IMR-90 (cell line): ENCODE measurements around the gene PNKD. TPM values are rescaled to one million over a fixed set of nuclear protein-coding genes. Genes with fewer than 3 reads are reported as not detected.

Experiments
- ATAC-seq: fragments of 200-7000 bp; cut with Tn5 transposase; 2 replicates; pipeline ENCODE4 v1.9.1; 2020; ENCODE audit warnings: low read depth, mild to moderate bottlenecking, moderate library complexity
- BruUV-seq: library from RNA; stranded (reverse); fragments of 400-500 nt; replicated peaks from 2 replicates; lab custom pipeline; 2021; lab: Mats Ljungman, UMichigan
- CTCF ChIA-PET: fragments of 300-600 bp; formaldehyde crosslinking; extraction: SDS; loops from one replicate; lab custom pipeline; 2021; ENCODE audit warnings: antibody characterized with exemption; lab: Yijun Ruan, JAX
- POLR2A ChIA-PET: fragments of 300-600 bp; sonication (Branson Sonifier 250); formaldehyde crosslinking; loops from one replicate; lab custom pipeline; 2022; ENCODE audit warnings: antibody characterized with exemption; ENCODE audit not compliant: unreplicated experiment; lab: Charles Lee
- DNase-seq: peaks from one replicate; pipeline ENCODE4 v3.0.0; 2013
- H2AFZ ChIP-seq: replicated peaks from 2 replicates; pipeline ENCODE3; 2013; ENCODE audit warnings: low read length, mild to moderate bottlenecking; ENCODE audit not compliant: poor library complexity
- H2AK5ac ChIP-seq: 2 replicates; pipeline ENCODE4 v1.6.1; 2013; ENCODE audit warnings: low read depth, low read length, inconsistent platforms
- H2AK9ac ChIP-seq: replicated peaks from 2 replicates; pipeline ENCODE3; 2013; ENCODE audit warnings: mild to moderate bottlenecking, low read depth, low read length, moderate library complexity; ENCODE audit not compliant: poor library complexity
- H2BK120ac ChIP-seq: 2 replicates; pipeline ENCODE4 v1.6.1; 2013; ENCODE audit warnings: low read depth, low read length, inconsistent platforms
- H2BK15ac ChIP-seq: 3 replicates; pipeline ENCODE4 v1.6.1; 2013; ENCODE audit warnings: low read depth, low read length, inconsistent platforms
- H2BK20ac ChIP-seq: 2 replicates; pipeline ENCODE4 v1.6.1; 2013; ENCODE audit warnings: low read depth, mild to moderate bottlenecking, inconsistent platforms, low read length, moderate library complexity
- H2BK5ac ChIP-seq: 2 replicates; pipeline ENCODE4 v1.6.1; 2013; ENCODE audit warnings: mild to moderate bottlenecking, low read depth, low read length, inconsistent platforms; ENCODE audit not compliant: poor library complexity, severe bottlenecking
- H3K14ac ChIP-seq: replicated peaks from 2 replicates; pipeline ENCODE4 v1.6.1; 2013; ENCODE audit warnings: low read depth, low read length, inconsistent platforms
- H3K18ac ChIP-seq: 2 replicates; pipeline ENCODE4 v1.6.1; 2013; ENCODE audit warnings: low read depth, low read length, control low read depth
- H3K23ac ChIP-seq: 2 replicates; pipeline ENCODE4 v1.6.1; 2013; ENCODE audit warnings: low read depth, low read length, inconsistent platforms
- H3K27ac ChIP-seq: 2 replicates; pipeline ENCODE4 v1.5.1; 2013; ENCODE audit warnings: mild to moderate bottlenecking, control low read depth, low read length; ENCODE audit not compliant: insufficient read depth
- H3K27me3 ChIP-seq: 2 replicates; pipeline ENCODE4 v1.6.1; 2013; ENCODE audit warnings: low read length; ENCODE audit not compliant: control insufficient read depth, insufficient read depth
- H3K36me3 ChIP-seq: 2 replicates; pipeline ENCODE4 v1.6.1; 2013; ENCODE audit warnings: low read length, mixed read lengths; ENCODE audit not compliant: control insufficient read depth, insufficient read depth
- H3K4ac ChIP-seq: 2 replicates; pipeline ENCODE4 v1.6.1; 2013; ENCODE audit warnings: low read depth, low read length, inconsistent platforms
- H3K4me1 ChIP-seq: 2 replicates; pipeline ENCODE4 v1.6.1; 2013; ENCODE audit warnings: low read length, mixed read lengths; ENCODE audit not compliant: control insufficient read depth, insufficient read depth
- H3K4me2 ChIP-seq: 2 replicates; pipeline ENCODE4 v1.6.1; 2013; ENCODE audit warnings: low read depth, mild to moderate bottlenecking, control low read depth, low read length, moderate library complexity
- H3K4me3 ChIP-seq: 2 replicates; pipeline ENCODE4 v1.5.1; 2013; ENCODE audit warnings: low read depth, mild to moderate bottlenecking, control low read depth, low read length, moderate library complexity; ENCODE audit not compliant: insufficient read depth
- H3K56ac ChIP-seq: 2 replicates; pipeline ENCODE4 v1.6.1; 2013; ENCODE audit warnings: low read length, inconsistent platforms; ENCODE audit not compliant: insufficient read depth; ENCODE audit errors: extremely low read depth
- H3K79me1 ChIP-seq, 2 experiments: 2 replicates each; pipeline ENCODE4 v1.6.1; 2013; ENCODE audit warnings: low read length in 2 of 2, inconsistent platforms in 1 of 2, low read depth in 1 of 2
- H3K9ac ChIP-seq: 2 replicates; pipeline ENCODE4 v1.6.1; 2013; ENCODE audit warnings: low read depth, low read length, control low read depth
- H3K9me1 ChIP-seq: 2 replicates; pipeline ENCODE4 v1.6.1; 2013; ENCODE audit warnings: low read length, inconsistent platforms; ENCODE audit not compliant: insufficient read depth
- H3K9me3 ChIP-seq: 2 replicates; pipeline ENCODE4 v1.6.1; 2013; ENCODE audit warnings: low read length; ENCODE audit not compliant: control insufficient read depth, insufficient read depth
- H4K20me1 ChIP-seq: 2 replicates; pipeline ENCODE4 v1.6.1; 2013; ENCODE audit warnings: low read length, inconsistent platforms; ENCODE audit not compliant: insufficient read depth
- H4K5ac ChIP-seq: 2 replicates; pipeline ENCODE4 v1.6.1; 2013; ENCODE audit warnings: mild to moderate bottlenecking, low read depth, low read length, control low read depth
- H4K8ac ChIP-seq, 2 experiments: 2 replicates each; pipeline ENCODE4 v1.6.1; 2013; ENCODE audit warnings: low read depth in 2 of 2, low read length in 2 of 2, control low read depth in 1 of 2, inconsistent platforms in 1 of 2
- H4K91ac ChIP-seq: 2 replicates; pipeline ENCODE4 v1.6.1; 2013; ENCODE audit warnings: low read depth, low read length, inconsistent platforms; ENCODE audit not compliant: insufficient read depth
- MAZ ChIP-seq: IDR thresholded peaks from 2 replicates; pipeline ENCODE4 v1.6.1; 2012; ENCODE audit warnings: low read depth, mild to moderate bottlenecking, low read length, improper control_type of control experiment, moderate library complexity, borderline replicate concordance
- POLR2A ChIP-seq: IDR thresholded peaks from 2 replicates; pipeline ENCODE4 v1.6.1; 2012; ENCODE audit warnings: mild to moderate bottlenecking, low read depth, low read length
- WGBS, 2 experiments: methylation state at CpG; one replicate each; pipeline versions ENCODE4 v1.1.5 to v1.1.7; 2013; ENCODE audit warnings: missing lambda C conversion rate in 2 of 2; ENCODE audit not compliant: insufficient read length in 1 of 2; ENCODE audit errors: extremely low coverage in 2 of 2; 5-methylcytosine and 5-hydroxymethylcytosine counted together
- dilution Hi-C: fragments of 300-500 bp; cut with HindIII; formaldehyde crosslinking; loops from one replicate; pipeline ENCODE4 v1.14.3; 2018; ENCODE audit warnings: low sequenced_read_pairs; ENCODE audit not compliant: unreplicated experiment
- in situ Hi-C: fragments of 300-500 bp; cut with MboI; formaldehyde crosslinking; loops from 3 replicates; pipeline ENCODE4 v1.14.3; 2019; ENCODE audit warnings: low sequenced_read_pairs, inconsistent platforms, mixed read lengths
- intact Hi-C: fragments of 100-400 bp; cut with micrococcal nuclease; formaldehyde crosslinking; loops from 2 replicates; pipeline ENCODE4 v1.10.0; 2022
- polyA plus RNA-seq, 3 experiments: library from polyadenylated mRNA; depleted of rRNA; stranded (reverse); fragments of >200 nt; gene quantifications; 2 replicates each; pipeline ENCODE4 v1.2.3, GENCODE V29; 2012; ENCODE audit warnings: low replicate concordance in 1 of 3
- total RNA-seq: library from RNA; depleted of rRNA; stranded (reverse); fragments of >200 nt; gene quantifications from 2 replicates; pipeline ENCODE4 v1.2.3, GENCODE V29; 2012

The PNKD gene
- total and polyA plus RNA-seq, 2 of the 4 experiments (the other 2 are of a cell fraction) = 19.2 to 68.5 TPM

GRCh38 chr2:218307415-218308090, 37.2 kb downstream of the PNKD start:
- no peak overlapping the region for H3K9ac ChIP-seq
- no TSS peak for BruUV-seq
- H3K4ac ChIP-seq = no peak overlapping the region
- intact Hi-C loops (no loop called here), in situ Hi-C loops (loop anchor here (5.0 to 10.0 kb wide), 2 partner anchors 80 to 157 kb away; no protein-coding TSS in a partner anchor), dilution Hi-C loops (no loop called here)
- ChIA-PET CTCF (interaction anchor here (1.1 kb wide), 1 partner anchor 49 kb away, joined by 3 read pairs; the partner anchor contains the start of gene CATIP), POLR2A (no interaction called here)
- no peaks in the 10 kb centered on the region for H3K9me3 ChIP-seq
- no peak overlapping the region for H2AK9ac ChIP-seq
- H2BK15ac ChIP-seq = no peak overlapping the region
- peaks cover 3% of the 10 kb centered on the region; the same call in 1 of the 2 replicates for H3K4me1 ChIP-seq
- no peak overlapping the region for H3K18ac ChIP-seq
- no peak overlapping the region; the same call in 1 of the 2 replicates for H3K14ac ChIP-seq
- no peak overlapping the region for H2AK5ac ChIP-seq
- H4K20me1 ChIP-seq = no peaks in the 10 kb centered on the region
- no peak overlapping the region for H2AFZ ChIP-seq
- TF ChIP-seq POLR2A = no peak
- TF ChIP-seq MAZ = no peak
- H2BK120ac ChIP-seq = no peak overlapping the region
- H3K56ac ChIP-seq = no peak overlapping the region
- H2BK5ac ChIP-seq = no peak overlapping the region
- H4K8ac ChIP-seq = no peak overlapping the region
- H2BK20ac ChIP-seq = no peak overlapping the region
- no peak overlapping the region for H3K4me2 ChIP-seq
- no peak overlapping the region for H4K5ac ChIP-seq
- H3K23ac ChIP-seq = no peak overlapping the region
- H3K9me1 ChIP-seq = no peaks in the 10 kb centered on the region
- H4K91ac ChIP-seq = no peak overlapping the region
- no peak overlapping the region for H3K4me3 ChIP-seq
- H3K36me3 ChIP-seq = no peaks in the 10 kb centered on the region
- H3K79me1 ChIP-seq = no peaks in the 10 kb centered on the region
- ATAC-seq (no peak), DNase-seq (no peak)
- 60% methylated on average over 1 of the region's 6 CpGs; no CpG with 5 or more reads in 1 of the 2 experiments for WGBS, 2 experiments
- H3K27me3 ChIP-seq = no peaks in the 10 kb centered on the region; the same call in 1 of the 2 replicates
- H3K27ac ChIP-seq = no peak overlapping the region
